Kidney (tissue), 14 donors: ENCODE data around the gene POC1A. TPM values are rescaled to one million over a fixed set of nuclear protein-coding genes. Genes with fewer than 3 reads are reported as not detected.
A peak's percentile ranks its signal among the peaks of the same experiment; 100 is the strongest.

Source experiments
- DNase-seq, 5 donors: peaks; one replicate each; pipeline ENCODE4 v3.0.0-alpha.2; 2013 to 2020
- FAIRE-seq: peaks from 2 replicates; lab custom pipeline; 2012; peaks lifted over from hg19 to GRCh38; lab: Jason Lieb, UNC
- H3K27ac ChIP-seq, 2 donors: one replicate each; pipeline ENCODE4 v1.7.0; 2013; ENCODE audit warnings: low read depth in 2 of 2, low read length in 2 of 2, inconsistent platforms in 1 of 2
- H3K27me3 ChIP-seq: one replicate; pipeline ENCODE4 v1.7.1; 2013; ENCODE audit warnings: low read length, inconsistent platforms; ENCODE audit not compliant: control insufficient read depth, insufficient read depth
- H3K36me3 ChIP-seq, 3 donors: one replicate each; pipeline versions ENCODE4 v1.7.0 to v1.7.1; 2013; ENCODE audit warnings: low read length in 3 of 3, control low read depth in 1 of 3, inconsistent platforms in 1 of 3; ENCODE audit not compliant: insufficient read depth in 3 of 3, control insufficient read depth in 2 of 3
- H3K4me1 ChIP-seq, 3 donors: one replicate each; pipeline versions ENCODE4 v1.7.0 to v1.7.1; 2013; ENCODE audit warnings: low read length in 3 of 3, inconsistent platforms in 1 of 3, low read depth in 1 of 3; ENCODE audit not compliant: control insufficient read depth in 2 of 3, insufficient read depth in 2 of 3
- H3K4me3 ChIP-seq, 3 donors: one replicate each; pipeline versions ENCODE4 v1.7.0 to v1.8.1; 2013; ENCODE audit warnings: low read length in 3 of 3, control low read depth in 1 of 3, inconsistent platforms in 1 of 3
- H3K9ac ChIP-seq, 3 donors: one replicate each; pipeline versions ENCODE4 v1.7.0 to v1.7.1; 2013; ENCODE audit warnings: low read length in 3 of 3, control low read depth in 1 of 3, inconsistent platforms in 1 of 3
- H3K9me3 ChIP-seq, 3 donors: one replicate each; pipeline versions ENCODE4 v1.7.0 to v1.7.1; 2013; ENCODE audit warnings: low read length in 3 of 3, control low read depth in 1 of 3, inconsistent platforms in 1 of 3; ENCODE audit not compliant: control insufficient read depth in 2 of 3, insufficient read depth in 1 of 3
- intact Hi-C: fragments of 100-400 bp; cut with DNase I; formaldehyde crosslinking; loops from one replicate; pipeline ENCODE4 v1.11.1; 2022
- polyA plus RNA-seq: library from polyadenylated mRNA; stranded (reverse); fragments of 350-450 nt; fragmentation: Illumina TruSeq; extraction: RNeasy Lipid Tissue Mini Kit (QIAGEN cat#74804); gene quantifications from one replicate; pipeline ENCODE4 v1.2.3, GENCODE V29; 2014; ENCODE audit warnings: low read depth, low replicate concordance; ENCODE audit not compliant: insufficient read depth
- total RNA-seq: library from RNA; stranded (reverse); fragmentation: NEBNext Ultra II Directional; extraction: Animal tissue kit (Norgen Biotek cat#: 25700); gene quantifications from one replicate; pipeline ENCODE4 v1.2.1, GENCODE V29; 2021
- TF ChIP-seq, protein P1 (sequence below): IDR thresholded peaks from 3 replicates; pipeline ENCODE4 v1.5.1; 2012; ENCODE audit warnings: mild to moderate bottlenecking, moderate library complexity, borderline replicate concordance; ENCODE audit not compliant: insufficient read depth; ENCODE audit errors: extremely low read depth
- donor health status: control.
- donor health status: control.
- donor health status: control.
- donor health status: control.
- donor health status: control.
- donor health status: DM: yes; HTN: yes; CAD: no.
- donor health status: Normal renal cell carcinoma (clear cell type).

Gene POC1A
- total and polyA plus RNA-seq, 2 donors from 2014 or later, result 2.2 to 2.5 TPM

DNA sequence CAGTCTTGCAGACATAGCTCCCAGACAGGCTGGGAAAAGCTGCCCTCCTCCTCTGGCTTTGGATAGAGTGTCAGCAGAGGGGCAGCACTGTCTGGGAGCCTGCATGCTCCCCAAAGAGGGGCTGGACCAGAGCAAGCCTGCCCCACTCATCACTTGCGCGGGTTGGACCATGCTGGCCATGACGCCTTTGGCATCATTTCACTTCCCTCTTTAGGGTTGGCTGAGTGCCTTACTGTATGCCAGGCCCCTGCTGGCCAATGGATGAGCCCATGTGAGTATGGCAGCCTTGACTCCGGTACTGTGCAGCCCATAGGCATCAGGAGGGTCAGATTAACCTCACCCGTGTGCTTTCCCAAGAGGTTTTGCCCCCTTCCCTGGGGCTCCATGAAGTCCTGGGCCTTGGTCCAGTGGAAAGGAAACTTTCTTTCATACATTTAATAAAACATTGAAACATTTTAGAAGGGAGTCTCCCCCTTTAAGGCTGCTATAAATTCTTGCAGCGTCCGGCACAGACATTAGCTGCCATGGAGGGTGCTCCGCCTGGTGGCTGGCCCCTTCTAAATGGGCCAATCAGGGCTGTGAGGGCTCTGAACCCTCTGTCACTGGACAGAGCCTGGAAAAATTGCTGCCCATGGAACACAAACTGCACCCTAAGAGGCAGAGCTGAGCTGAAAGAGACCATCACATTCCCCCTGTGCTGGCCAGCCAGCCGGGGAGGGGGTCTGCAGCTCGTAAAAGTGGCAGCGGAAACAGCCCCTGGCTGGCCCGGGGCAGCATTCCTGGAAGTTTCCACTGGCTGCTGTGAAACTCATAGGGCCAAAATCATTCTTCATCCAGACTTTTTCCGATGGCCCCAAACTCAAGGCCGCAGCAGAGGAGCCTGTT is 77.1 kb downstream of the POC1A start:
- DNase-seq (peak in 3 of 5 donors; percentile 61 to 84 (median 71)), FAIRE-seq (no peak)
- H3K27ac ChIP-seq, result no peak overlapping the region
- no peaks in the 10 kb centered on the region for H3K27me3 ChIP-seq
- H3K9ac ChIP-seq, result no peak overlapping the region
- H3K9me3 ChIP-seq, result no peaks in the 10 kb centered on the region
- H3K4me3 ChIP-seq, result no peak overlapping the region
- H3K36me3 ChIP-seq, result no peaks in the 10 kb centered on the region
- TF ChIP-seq, protein P1, sequence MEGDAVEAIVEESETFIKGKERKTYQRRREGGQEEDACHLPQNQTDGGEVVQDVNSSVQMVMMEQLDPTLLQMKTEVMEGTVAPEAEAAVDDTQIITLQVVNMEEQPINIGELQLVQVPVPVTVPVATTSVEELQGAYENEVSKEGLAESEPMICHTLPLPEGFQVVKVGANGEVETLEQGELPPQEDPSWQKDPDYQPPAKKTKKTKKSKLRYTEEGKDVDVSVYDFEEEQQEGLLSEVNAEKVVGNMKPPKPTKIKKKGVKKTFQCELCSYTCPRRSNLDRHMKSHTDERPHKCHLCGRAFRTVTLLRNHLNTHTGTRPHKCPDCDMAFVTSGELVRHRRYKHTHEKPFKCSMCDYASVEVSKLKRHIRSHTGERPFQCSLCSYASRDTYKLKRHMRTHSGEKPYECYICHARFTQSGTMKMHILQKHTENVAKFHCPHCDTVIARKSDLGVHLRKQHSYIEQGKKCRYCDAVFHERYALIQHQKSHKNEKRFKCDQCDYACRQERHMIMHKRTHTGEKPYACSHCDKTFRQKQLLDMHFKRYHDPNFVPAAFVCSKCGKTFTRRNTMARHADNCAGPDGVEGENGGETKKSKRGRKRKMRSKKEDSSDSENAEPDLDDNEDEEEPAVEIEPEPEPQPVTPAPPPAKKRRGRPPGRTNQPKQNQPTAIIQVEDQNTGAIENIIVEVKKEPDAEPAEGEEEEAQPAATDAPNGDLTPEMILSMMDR, result no peak
- intact Hi-C loops, result no loop called here
- peaks cover 0 to 4% (median 0%) of the 10 kb centered on the region in 3 donors for H3K4me1 ChIP-seq

DNA sequence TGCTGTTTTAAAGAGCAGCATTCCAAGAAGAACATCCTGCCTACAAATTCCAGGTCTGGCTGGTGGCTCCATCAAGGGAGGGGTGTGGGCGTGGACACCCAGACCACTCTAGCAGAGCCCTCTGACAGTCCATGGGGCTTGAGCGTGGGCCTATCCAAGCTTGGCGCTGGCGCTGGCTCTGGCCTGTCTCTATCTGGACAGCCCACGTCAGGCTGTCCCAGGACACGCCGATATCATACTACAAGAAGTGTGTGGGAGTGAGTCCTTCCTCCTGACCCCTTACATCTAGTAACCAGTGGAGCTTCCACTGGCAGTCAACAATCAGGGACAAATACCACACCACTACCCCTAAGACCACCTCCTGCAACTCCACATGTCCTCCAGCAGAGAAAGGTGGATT is 80.7 kb downstream of the POC1A start:
- Histone ChIP-seq H3K36me3 (no peaks in the 10 kb centered on the region), H3K4me1 (peaks cover 0 to 4% (median 2%) of the 10 kb centered on the region in 3 donors), H3K4me3 (no peak overlapping the region), H3K9ac (no peak overlapping the region), H3K9me3 (no peaks in the 10 kb centered on the region), H3K27ac (no peak overlapping the region), H3K27me3 (no peaks in the 10 kb centered on the region)
- FAIRE-seq (no peak), DNase-seq (peak in 2 of 5 donors; percentile 52 to 56)
- TF ChIP-seq, protein P1, result no peak
- intact Hi-C loops, result no loop called here

DNA sequence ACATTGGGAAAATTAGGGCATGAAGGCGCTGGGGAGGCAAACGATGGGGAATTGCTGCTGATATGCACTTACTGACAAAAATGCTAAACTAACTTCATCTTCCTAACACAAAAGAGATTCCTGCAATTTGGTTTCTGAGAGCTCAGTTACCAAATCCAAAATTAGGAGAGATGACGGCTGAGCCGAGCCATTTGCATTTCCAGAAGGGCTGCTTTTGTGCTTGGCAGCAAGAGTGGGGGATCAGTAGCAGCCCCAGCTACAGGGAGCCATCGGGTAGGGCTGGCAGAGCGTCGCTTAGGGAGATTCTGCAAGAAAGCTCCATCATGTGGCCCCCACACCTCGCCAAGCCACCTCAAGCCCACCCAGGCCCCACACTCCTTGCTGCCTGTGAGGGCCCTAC is 81.8 kb downstream of the POC1A start:
- intact Hi-C loops, result no loop called here
- Histone ChIP-seq H3K9me3 (no peaks in the 10 kb centered on the region), H3K4me3 (no peak overlapping the region), H3K27me3 (no peaks in the 10 kb centered on the region), H3K9ac (no peak overlapping the region), H3K4me1 (peaks cover 0 to 2% (median 0%) of the 10 kb centered on the region in 3 donors), H3K36me3 (no peaks in the 10 kb centered on the region), H3K27ac (no peak overlapping the region)
- TF ChIP-seq, protein P1, result no peak
- FAIRE-seq (no peak), DNase-seq (no peak)
